ENCODE results near the gene NCK1. TPM values are rescaled to one million over a fixed set of nuclear protein-coding genes. Genes with fewer than 3 reads are reported as not detected.

The NCK1 gene
- 33.2 and 33.4 TPM in 2 replicates for total RNA-seq

DNA sequence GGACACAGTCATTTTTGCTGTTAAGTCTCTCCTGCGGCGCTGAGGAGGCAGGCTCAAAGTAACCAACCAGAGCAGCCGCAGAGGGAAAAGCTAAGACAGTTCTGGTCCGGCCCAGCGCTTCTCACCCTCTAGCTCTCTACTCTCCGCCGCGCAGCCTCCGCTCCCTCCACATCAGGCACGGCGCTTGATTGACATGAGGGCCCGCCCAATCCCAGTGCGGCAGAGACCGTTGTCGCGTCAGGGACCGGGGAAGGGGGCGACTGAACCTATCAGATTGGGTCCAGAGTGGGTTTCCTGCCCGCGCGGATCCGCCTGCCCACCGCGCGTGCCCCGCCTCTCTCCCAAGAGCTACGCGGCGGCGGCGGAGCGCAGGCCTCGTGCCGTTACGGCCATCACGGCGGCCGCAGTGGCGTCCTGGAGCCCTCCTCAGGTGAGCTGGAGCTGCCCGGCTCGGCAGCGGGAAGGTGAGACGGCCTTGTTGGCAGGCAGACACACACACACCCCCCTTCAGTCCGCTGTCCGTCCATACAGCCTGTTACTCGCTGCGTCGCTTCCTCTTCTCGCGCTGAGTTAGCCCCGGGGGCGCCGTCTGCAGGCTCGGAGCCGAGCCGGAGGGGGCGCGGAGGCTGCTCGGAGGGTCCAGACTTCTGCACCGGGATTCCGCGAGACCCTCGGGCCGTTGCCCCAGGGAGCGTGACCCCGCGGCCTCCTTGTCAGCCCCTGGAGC lies at the start of gene NCK1:
TSS of gene NCK1 (plus strand) at position 319 of the 727 bp plus-strand sequence. CDS start 65,794 bp downstream, outside the sequence.
- peaks cover 55% of the 10 kb centered on the region for H3K4me1 Mint-ChIP-seq (ENCODE audit: low read depth)
- H3K9me3 Mint-ChIP-seq = no peaks in the 10 kb centered on the region
- peaks cover 11% of the 10 kb centered on the region for H3K36me3 Mint-ChIP-seq (ENCODE audit: low read depth)
- H3K27ac Mint-ChIP-seq = peak within 1 kb of the TSS; percentile 99
- peak within 1 kb of the TSS; percentile 97 for H3K4me3 Mint-ChIP-seq
- DNase-seq (ENCODE audit: low spot score) = peak; percentile 98
- H3K27me3 Mint-ChIP-seq (ENCODE audit: insufficient read depth) = no peaks in the 10 kb centered on the region
- intact Hi-C loops (cut with micrococcal nuclease) = loop anchor here (1.0 to 5.0 kb wide), 12 partner anchors 23 to 785 kb away; partner anchors contain the start of genes MSL2, PCCB and STAG1

DNA sequence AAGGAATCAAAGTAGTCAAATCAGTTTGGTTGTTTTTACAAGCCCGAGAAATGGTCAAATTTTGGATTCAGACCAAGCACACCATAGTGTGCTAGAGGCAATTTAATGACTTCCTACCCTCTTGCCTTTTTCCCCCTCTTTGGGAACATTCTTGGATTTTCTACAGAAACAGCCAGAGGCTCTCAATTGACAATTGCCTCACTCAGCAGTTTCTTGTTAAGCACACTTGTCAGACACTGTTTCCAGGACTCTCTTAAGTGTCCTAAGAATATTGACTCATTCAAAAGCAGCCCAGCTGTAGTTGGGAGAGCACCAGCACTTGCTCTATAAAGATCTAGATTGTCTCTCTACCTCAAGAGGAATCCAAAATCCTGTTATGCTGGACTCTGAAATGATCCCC lies 44.6 kb upstream of the NCK1 start:
- peaks cover 5% of the 10 kb centered on the region for H3K36me3 Mint-ChIP-seq (ENCODE audit: low read depth)
- H3K4me1 Mint-ChIP-seq (ENCODE audit: low read depth) = peaks cover 27% of the 10 kb centered on the region
- peak overlapping the region; percentile 86 for H3K4me3 Mint-ChIP-seq
- peaks cover 50% of the 10 kb centered on the region for H3K27me3 Mint-ChIP-seq (ENCODE audit: insufficient read depth)
- DNase-seq (ENCODE audit: low spot score) = no peak
- peaks cover under 1% of the 10 kb centered on the region for H3K9me3 Mint-ChIP-seq
- intact Hi-C loops (cut with micrococcal nuclease) = loop anchor here (5.0 kb wide), 2 partner anchors 100 to 115 kb away; no protein-coding TSS in a partner anchor
- H3K27ac Mint-ChIP-seq = no peak overlapping the region

DNA sequence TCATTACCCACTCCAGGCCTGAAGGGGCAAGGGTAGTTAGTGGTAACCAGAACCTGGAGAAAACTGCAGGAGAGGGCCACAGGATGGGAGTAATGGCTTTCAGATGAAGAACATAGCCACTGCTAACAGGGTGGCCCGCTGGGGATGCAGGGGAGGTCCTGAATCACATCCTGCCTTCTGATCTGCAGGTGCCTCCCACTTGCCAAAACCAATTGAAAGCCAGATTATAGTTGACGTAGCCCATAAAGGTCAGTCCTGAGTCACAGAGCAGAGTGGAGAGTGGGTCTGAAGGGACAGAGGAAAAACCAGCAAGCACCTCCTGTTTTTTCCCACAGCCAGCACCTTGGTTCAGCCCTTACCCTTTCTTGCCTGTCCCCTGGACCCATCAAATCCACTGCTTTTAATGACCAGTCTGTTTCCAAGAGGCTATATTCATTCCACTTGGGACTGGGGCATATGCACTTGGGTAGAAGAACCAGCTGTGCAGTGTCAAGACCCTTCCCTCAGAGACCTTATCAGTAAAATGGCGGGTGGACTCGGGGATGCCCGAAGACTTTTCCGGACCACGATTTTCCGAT lies 43.7 kb upstream of the NCK1 start:
- DNase-seq (ENCODE audit: low spot score) = no peak
- Mint-ChIP-seq H3K27me3 (ENCODE audit: insufficient read depth) (peaks cover 56% of the 10 kb centered on the region), H3K36me3 (ENCODE audit: low read depth) (peaks cover 7% of the 10 kb centered on the region), H3K4me3 (peak overlapping the region; percentile 86), H3K27ac (peak overlapping the region; percentile 74), H3K9me3 (peaks cover 5% of the 10 kb centered on the region), H3K4me1 (ENCODE audit: low read depth) (peaks cover 27% of the 10 kb centered on the region)
- intact Hi-C loops (cut with micrococcal nuclease) = loop anchor here (1.0 to 5.0 kb wide), 6 partner anchors 44 to 621 kb away; partner anchors contain the start of genes MSL2 and NCK1

DNA sequence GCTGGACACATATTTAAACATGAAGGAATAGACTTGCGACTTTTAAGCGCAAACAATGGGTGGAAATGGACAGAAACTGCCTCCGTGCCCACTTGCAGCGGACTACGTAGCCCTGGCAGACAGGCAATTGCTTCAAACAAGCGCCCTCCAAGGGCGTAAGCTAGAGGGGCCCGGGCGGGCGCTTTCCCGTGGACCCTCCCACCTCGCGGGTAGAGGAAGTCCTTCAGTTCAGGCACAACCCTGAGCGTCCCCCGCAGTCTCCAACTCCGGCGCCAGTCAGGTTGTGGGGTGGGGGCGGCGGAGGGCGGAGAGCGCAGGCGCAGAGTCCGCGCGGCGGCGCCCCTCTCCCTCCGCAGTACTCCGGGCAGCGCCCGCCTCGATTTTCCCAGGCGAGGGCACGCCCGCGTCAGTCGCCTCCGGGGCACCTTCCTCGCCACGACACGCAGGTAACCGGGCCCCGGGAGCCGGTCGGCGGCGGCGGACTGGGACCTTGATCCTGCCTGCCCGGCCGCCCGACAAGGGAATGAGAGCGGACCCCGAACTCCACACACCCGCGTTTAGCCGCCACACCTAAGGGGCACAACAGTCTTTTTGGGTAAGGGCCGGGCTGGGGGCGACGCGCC lies 43.1 kb upstream of the NCK1 start, which contains the start of gene SLC35G2:
TSS of gene SLC35G2 (plus strand) at position 358 of the 623 bp plus-strand sequence. CDS start 35,335 bp downstream, outside the sequence.
- no peak for DNase-seq (ENCODE audit: low spot score)
- Mint-ChIP-seq H3K36me3 (ENCODE audit: low read depth) (peaks cover 7% of the 10 kb centered on the region), H3K27ac (peak within 1 kb of the TSS; percentile 74), H3K9me3 (peaks cover 8% of the 10 kb centered on the region), H3K4me3 (peak within 1 kb of the TSS; percentile 86), H3K4me1 (ENCODE audit: low read depth) (peaks cover 27% of the 10 kb centered on the region), H3K27me3 (ENCODE audit: insufficient read depth) (peaks cover 57% of the 10 kb centered on the region)
- intact Hi-C loops (cut with micrococcal nuclease) = loop anchor here (1.0 to 5.0 kb wide), 6 partner anchors 43 to 622 kb away; partner anchors contain the start of genes MSL2 and NCK1

DNA sequence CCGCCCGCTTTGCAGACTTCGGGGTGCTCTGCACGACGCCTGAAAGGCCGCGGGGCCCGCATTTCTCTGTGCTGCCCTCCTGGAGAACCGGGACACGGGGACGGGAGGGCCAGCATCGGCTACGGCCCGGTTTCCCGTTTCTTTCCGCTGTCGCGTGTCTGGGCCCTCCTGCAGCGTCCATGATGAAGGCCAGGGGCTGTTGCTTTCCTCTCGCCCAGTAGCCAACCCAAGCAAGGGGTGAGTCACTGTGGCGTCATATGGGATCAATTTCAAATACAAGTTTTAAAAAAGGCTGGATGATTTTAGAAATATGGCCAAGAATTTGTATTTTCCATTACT lies 42.6 kb upstream of the NCK1 start:
- no peak for DNase-seq (ENCODE audit: low spot score)
- peak overlapping the region; percentile 86 for H3K4me3 Mint-ChIP-seq
- peaks cover 7% of the 10 kb centered on the region for H3K36me3 Mint-ChIP-seq (ENCODE audit: low read depth)
- peaks cover 9% of the 10 kb centered on the region for H3K9me3 Mint-ChIP-seq
- peak overlapping the region; percentile 74 for H3K27ac Mint-ChIP-seq
- peaks cover 27% of the 10 kb centered on the region for H3K4me1 Mint-ChIP-seq (ENCODE audit: low read depth)
- intact Hi-C loops (cut with micrococcal nuclease) = loop anchor here (2.0 to 5.0 kb wide), 3 partner anchors 98 to 623 kb away; partner anchors contain the start of gene MSL2
- H3K27me3 Mint-ChIP-seq (ENCODE audit: insufficient read depth) = peaks cover 57% of the 10 kb centered on the region

DNA sequence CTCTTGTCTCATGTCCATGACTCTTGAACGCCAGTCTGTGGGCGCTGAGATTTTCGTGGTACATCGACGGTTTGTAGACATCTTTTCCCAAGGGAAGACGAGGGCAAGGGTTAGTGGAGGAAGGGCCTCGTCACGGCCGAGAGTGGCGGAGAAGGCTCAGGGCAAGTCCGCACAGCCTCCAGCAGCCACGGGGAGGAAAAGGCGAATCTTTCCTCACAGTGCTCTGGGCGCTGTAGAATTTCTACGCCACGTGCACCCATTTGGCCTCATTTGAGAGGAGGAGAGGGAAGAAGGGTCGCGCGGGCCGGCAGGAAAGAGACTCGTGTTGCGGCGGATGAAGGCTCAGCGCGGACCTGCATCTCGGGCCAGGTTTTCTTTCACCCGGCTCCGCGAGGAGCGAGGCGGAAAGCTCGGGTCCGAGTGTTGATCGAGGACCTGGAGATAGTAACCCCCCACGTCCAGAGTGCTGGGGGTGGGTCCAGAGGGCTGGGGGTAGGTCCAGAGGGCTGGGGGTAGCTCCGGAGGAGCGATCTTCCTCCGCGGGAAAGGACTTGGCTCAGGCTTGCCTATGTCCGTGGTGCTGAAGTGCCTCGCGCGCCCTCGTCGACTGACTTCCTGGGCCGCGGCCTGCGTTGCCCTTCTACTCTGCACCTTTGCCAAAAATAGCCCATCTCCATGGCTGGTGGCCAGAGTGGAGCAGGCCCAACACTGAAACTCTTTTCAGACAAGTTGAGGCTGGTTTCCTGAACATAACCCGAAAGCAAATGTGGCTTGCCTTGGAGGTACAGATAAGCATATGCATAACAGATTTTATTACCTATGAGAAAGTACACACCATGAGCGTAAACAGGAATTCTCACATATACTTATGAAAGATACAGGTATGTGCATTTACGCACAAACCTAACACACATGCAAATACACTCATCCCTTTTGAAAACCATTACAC lies 42.0 kb upstream of the NCK1 start:
- intact Hi-C loops (cut with micrococcal nuclease) = loop anchor here (2.0 to 5.0 kb wide), 3 partner anchors 97 to 623 kb away; partner anchors contain the start of gene MSL2

DNA sequence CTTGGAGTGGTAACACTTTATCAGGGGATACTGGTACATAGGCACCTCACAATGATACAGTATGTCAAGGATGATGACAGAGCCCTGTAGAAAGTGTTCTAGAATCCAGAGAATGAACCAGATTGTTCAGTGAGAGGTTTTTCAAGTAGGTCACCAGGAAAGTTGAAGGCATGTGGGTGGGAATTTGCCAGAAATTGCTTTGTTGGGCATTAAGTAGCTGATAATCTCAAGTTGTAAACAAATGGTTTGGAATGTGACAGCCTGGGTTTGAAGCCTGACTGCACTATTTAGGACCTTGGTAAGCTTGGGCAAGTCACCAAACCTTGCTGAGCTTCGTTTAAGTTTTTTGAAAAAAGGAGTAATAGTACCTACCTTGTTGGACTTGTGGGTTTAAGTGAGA lies 30.5 kb upstream of the NCK1 start:
- Mint-ChIP-seq H3K27ac (no peak overlapping the region), H3K36me3 (ENCODE audit: low read depth) (no peaks in the 10 kb centered on the region), H3K4me3 (no peak overlapping the region), H3K9me3 (peaks cover 9% of the 10 kb centered on the region), H3K4me1 (ENCODE audit: low read depth) (no peaks in the 10 kb centered on the region), H3K27me3 (ENCODE audit: insufficient read depth) (peaks cover 3% of the 10 kb centered on the region)
- no peak for DNase-seq (ENCODE audit: low spot score)
- intact Hi-C loops (cut with micrococcal nuclease) = no loop called here

More for the DNA sequence above, 42.0 kb upstream of the NCK1 start:
- Mint-ChIP-seq H3K9me3 (peaks cover 9% of the 10 kb centered on the region), H3K4me3 (peak overlapping the region; percentile 86), H3K27ac (peak overlapping the region; percentile 74), H3K4me1 (ENCODE audit: low read depth) (peaks cover 27% of the 10 kb centered on the region), H3K27me3 (ENCODE audit: insufficient read depth) (peaks cover 54% of the 10 kb centered on the region), H3K36me3 (ENCODE audit: low read depth) (peaks cover 7% of the 10 kb centered on the region)
- DNase-seq (ENCODE audit: low spot score) = peak; percentile 10

DNA sequence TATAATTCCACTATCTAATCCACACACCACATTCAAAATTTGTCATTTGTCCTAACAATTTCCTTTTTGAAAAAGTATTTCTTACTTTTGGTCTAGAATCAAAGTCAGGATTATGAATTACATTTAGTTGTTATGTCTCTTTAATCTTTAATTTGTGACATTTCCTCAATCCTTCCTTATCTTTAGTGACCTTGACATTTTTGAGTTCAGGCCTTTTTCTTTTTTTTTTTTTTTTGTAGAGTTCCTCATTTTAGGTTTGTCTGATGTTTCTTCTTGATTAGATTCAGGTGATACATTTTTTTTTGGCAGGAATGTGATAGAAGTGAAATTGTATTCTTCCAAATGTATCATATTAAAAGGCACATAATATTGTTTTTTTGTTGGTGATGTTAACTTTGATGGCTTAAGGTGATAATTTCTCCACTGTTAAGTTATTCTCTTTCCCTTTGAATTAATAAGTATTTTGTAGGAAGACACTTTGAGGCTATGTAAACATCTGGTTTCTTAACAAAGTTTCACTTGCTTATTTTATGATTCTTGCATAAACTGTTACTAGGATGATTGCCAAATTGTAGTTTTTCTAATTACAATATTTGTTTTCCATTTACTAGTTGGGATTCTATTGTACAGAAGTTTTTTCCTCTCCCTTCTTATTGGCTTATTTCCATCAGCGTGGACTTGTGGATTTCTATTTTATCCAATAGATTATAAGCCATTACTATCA lies 26.8 kb upstream of the NCK1 start:
- Mint-ChIP-seq H3K36me3 (ENCODE audit: low read depth) (peaks cover 6% of the 10 kb centered on the region), H3K27me3 (ENCODE audit: insufficient read depth) (no peaks in the 10 kb centered on the region), H3K27ac (no peak overlapping the region), H3K9me3 (no peaks in the 10 kb centered on the region), H3K4me3 (no peak overlapping the region), H3K4me1 (ENCODE audit: low read depth) (peaks cover 21% of the 10 kb centered on the region)
- intact Hi-C loops (cut with micrococcal nuclease) = no loop called here
- no peak for DNase-seq (ENCODE audit: low spot score)

DNA sequence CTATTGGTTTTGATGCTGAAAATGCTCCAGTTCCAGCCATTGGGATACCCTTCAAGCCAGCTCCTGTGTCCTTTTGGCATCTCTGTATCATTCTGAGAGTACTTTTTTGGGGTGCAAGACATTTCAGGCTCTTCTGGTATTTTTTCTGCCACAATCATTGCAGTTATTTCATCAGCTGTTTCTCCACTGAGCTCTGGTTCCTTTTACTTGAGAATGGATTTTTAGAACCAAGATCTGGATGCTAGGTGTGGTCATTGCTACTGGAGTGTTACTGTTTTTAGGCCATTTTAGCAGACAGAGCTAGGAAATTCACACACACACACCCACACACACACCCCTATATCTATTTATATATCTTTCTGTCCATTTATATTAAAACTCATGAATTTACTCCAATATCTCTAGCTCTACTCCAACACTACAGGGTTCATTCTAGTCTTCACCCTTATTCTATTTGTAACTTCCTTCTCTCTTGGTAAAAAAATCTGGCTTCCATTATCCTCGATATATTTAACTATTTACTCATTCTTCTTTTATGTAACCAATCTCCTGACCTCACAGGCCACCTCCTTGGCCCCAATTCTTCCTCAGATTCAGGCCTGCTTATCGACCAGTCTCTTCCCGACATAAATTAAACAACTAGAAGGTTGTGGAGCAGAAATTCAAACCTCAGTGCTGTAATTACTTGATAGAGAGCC lies 26.0 kb upstream of the NCK1 start:
- no peak overlapping the region for H3K4me3 Mint-ChIP-seq
- H3K27me3 Mint-ChIP-seq (ENCODE audit: insufficient read depth) = no peaks in the 10 kb centered on the region
- no peaks in the 10 kb centered on the region for H3K9me3 Mint-ChIP-seq
- no peak overlapping the region for H3K27ac Mint-ChIP-seq
- no peak for DNase-seq (ENCODE audit: low spot score)
- H3K4me1 Mint-ChIP-seq (ENCODE audit: low read depth) = peaks cover 21% of the 10 kb centered on the region
- intact Hi-C loops (cut with micrococcal nuclease) = no loop called here
- H3K36me3 Mint-ChIP-seq (ENCODE audit: low read depth) = peaks cover 8% of the 10 kb centered on the region

DNA sequence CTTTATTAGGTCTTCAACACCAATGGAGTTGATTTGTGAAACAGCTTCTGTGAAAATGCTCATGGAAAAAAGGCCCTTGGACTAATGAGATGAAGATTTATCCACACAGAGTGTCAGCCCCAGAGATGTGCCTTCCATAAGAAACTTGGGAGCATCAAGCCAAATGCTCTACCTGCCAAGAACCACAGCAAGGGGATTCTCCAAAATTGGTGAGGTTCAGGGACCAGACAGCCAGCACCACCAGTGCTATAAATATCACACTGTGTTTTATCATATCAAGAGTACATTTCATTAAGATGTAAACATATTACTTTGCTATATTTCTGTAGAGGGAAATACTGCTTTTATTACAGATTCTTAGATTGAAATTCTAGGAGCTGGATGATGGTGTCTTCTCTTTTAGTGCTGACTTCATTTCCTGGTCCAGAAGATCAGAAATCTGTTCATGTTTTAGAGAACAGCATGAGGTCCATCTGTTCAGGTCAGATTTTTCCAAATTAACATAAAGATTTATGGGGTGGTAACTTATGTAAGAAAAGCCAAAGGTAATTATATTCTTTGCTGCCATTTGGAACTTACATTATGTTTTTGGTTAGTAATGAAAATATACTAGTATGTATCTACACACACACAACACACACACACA lies 25.4 kb upstream of the NCK1 start:
- Mint-ChIP-seq H3K9me3 (no peaks in the 10 kb centered on the region), H3K4me1 (ENCODE audit: low read depth) (peaks cover 21% of the 10 kb centered on the region), H3K27ac (no peak overlapping the region), H3K4me3 (no peak overlapping the region), H3K36me3 (ENCODE audit: low read depth) (peaks cover 8% of the 10 kb centered on the region), H3K27me3 (ENCODE audit: insufficient read depth) (no peaks in the 10 kb centered on the region)
- no peak for DNase-seq (ENCODE audit: low spot score)
- intact Hi-C loops (cut with micrococcal nuclease) = no loop called here
